ENCODE results near the gene DYNLT2. TPM values are rescaled to one million over a fixed set of nuclear protein-coding genes. Genes with fewer than 3 reads are reported as not detected.

The DYNLT2 gene
- total and polyA plus RNA-seq, 2 of the 13 experiments (the other 11 are each of a cell fraction or from before 2014, with no cell fraction given), result 2.1 to 4.3 TPM

DNA sequence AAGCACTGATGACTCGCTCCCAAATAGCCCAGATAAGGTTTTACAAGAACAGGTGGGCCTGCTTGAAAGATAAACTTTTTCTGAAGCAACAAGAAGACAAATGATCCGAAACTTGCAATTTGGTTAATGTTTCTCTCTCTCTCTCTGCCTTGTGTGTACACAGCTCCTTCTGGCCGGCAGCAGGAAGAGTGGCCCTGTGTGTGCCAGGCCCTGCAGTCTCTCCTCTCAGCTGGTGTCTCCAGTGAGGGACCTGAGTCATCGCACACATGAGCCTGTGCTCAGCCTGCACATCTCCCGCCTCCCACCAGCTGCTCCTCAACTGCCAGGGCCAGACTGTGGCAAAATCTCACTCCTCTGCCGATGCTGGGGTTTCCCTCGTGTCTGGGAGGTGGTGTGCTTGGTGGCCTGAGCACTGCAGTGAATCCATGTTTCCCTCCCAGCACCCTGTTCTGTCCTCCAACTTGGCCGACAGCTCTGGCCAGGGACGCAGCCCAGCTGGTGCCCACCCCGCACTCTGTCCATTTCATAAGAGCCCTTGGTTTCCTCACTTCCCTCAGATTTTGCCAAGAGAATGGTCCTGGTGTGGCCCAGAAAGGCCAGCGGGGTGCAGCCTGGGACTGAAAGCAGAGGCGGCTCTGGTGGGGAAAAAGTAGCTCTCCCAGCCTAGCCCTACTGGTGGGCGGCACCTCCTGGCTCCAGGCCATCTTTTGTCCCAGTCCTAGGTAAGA, 49.5 kb upstream of the DYNLT2 start (continued):
- TF ChIP-seq, protein P1, sequence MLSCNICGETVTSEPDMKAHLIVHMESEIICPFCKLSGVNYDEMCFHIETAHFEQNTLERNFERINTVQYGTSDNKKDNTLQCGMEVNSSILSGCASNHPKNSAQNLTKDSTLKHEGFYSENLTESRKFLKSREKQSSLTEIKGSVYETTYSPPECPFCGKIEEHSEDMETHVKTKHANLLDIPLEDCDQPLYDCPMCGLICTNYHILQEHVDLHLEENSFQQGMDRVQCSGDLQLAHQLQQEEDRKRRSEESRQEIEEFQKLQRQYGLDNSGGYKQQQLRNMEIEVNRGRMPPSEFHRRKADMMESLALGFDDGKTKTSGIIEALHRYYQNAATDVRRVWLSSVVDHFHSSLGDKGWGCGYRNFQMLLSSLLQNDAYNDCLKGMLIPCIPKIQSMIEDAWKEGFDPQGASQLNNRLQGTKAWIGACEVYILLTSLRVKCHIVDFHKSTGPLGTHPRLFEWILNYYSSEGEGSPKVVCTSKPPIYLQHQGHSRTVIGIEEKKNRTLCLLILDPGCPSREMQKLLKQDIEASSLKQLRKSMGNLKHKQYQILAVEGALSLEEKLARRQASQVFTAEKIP (CRISPR knock-in tag; IDR thresholded peaks at IDR 0.05; ENCODE audit: borderline replicate concordance), result no peak
- TF ChIP-seq ZKSCAN8 (CRISPR knock-in tag; IDR thresholded peaks at IDR 0.05; ENCODE audit: borderline replicate concordance) (0 out of 2 replicates have a peak, but pooled peaks have one; percentile 38), RBFOX2 (IDR thresholded peaks at IDR 0.05; ENCODE audit: low read depth, low read length) (peak; percentile 61; the same call in 1 of the 2 replicates), SOX13 (IDR thresholded peaks at IDR 0.05) (peak; percentile 62; the same call in 1 of the 2 replicates), SOX13 (CRISPR knock-in tag; conservative IDR thresholded peaks at IDR 0.05 in 1 of 2, IDR thresholded peaks at IDR 0.05 in 1 of 2) (peak in 1 of 2 experiments; percentile 91; a peak in 2 of 4 replicates), SIX4 (CRISPR knock-in tag; IDR thresholded peaks at IDR 0.05) (peak; percentile 57), ZC3H4 (CRISPR knock-in tag; IDR thresholded peaks at IDR 0.05; ENCODE audit: borderline replicate concordance) (no peak), NAIF1 (CRISPR knock-in tag; IDR thresholded peaks at IDR 0.05; ENCODE audit: borderline replicate concordance) (no peak), MLLT10 (CRISPR knock-in tag; IDR thresholded peaks at IDR 0.05) (no peak), GTF2F1 (IDR thresholded peaks at IDR 0.05; ENCODE audit: low read length) (no peak), ZSCAN22 (CRISPR knock-in tag; IDR thresholded peaks at IDR 0.05) (peak; percentile 45; the same call in 1 of the 2 replicates), ZMYM3 (CRISPR knock-in tag; IDR thresholded peaks at IDR 0.05) (peak; percentile 43; the same call in 1 of the 2 replicates), KLF12 (CRISPR knock-in tag; IDR thresholded peaks at IDR 0.05; ENCODE audit: borderline replicate concordance) (peak; percentile 48; the same call in 1 of the 2 replicates), SMYD3 (CRISPR knock-in tag; IDR thresholded peaks at IDR 0.05) (no peak), CHD4 (IDR thresholded peaks at IDR 0.05; ENCODE audit: borderline replicate concordance, low read length) (0 out of 2 replicates have a peak, but pooled peaks have one; percentile 19), TAF15 (IDR thresholded peaks at IDR 0.05; ENCODE audit: low read depth, low read length, poor library complexity, severe bottlenecking) (no peak)
- TF ChIP-seq, protein P2, sequence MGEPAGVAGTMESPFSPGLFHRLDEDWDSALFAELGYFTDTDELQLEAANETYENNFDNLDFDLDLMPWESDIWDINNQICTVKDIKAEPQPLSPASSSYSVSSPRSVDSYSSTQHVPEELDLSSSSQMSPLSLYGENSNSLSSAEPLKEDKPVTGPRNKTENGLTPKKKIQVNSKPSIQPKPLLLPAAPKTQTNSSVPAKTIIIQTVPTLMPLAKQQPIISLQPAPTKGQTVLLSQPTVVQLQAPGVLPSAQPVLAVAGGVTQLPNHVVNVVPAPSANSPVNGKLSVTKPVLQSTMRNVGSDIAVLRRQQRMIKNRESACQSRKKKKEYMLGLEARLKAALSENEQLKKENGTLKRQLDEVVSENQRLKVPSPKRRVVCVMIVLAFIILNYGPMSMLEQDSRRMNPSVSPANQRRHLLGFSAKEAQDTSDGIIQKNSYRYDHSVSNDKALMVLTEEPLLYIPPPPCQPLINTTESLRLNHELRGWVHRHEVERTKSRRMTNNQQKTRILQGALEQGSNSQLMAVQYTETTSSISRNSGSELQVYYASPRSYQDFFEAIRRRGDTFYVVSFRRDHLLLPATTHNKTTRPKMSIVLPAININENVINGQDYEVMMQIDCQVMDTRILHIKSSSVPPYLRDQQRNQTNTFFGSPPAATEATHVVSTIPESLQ (CRISPR knock-in tag; conservative IDR thresholded peaks at IDR 0.05), result no peak
- TF ChIP-seq, protein P3, sequence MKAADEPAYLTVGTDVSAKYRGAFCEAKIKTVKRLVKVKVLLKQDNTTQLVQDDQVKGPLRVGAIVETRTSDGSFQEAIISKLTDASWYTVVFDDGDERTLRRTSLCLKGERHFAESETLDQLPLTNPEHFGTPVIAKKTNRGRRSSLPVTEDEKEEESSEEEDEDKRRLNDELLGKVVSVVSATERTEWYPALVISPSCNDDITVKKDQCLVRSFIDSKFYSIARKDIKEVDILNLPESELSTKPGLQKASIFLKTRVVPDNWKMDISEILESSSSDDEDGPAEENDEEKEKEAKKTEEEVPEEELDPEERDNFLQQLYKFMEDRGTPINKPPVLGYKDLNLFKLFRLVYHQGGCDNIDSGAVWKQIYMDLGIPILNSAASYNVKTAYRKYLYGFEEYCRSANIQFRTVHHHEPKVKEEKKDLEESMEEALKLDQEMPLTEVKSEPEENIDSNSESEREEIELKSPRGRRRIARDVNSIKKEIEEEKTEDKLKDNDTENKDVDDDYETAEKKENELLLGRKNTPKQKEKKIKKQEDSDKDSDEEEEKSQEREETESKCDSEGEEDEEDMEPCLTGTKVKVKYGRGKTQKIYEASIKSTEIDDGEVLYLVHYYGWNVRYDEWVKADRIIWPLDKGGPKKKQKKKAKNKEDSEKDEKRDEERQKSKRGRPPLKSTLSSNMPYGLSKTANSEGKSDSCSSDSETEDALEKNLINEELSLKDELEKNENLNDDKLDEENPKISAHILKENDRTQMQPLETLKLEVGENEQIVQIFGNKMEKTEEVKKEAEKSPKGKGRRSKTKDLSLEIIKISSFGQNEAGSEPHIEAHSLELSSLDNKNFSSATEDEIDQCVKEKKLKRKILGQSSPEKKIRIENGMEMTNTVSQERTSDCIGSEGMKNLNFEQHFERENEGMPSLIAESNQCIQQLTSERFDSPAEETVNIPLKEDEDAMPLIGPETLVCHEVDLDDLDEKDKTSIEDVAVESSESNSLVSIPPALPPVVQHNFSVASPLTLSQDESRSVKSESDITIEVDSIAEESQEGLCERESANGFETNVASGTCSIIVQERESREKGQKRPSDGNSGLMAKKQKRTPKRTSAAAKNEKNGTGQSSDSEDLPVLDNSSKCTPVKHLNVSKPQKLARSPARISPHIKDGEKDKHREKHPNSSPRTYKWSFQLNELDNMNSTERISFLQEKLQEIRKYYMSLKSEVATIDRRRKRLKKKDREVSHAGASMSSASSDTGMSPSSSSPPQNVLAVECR (CRISPR knock-in tag; IDR thresholded peaks at IDR 0.05; ENCODE audit: borderline replicate concordance), result peak; percentile 82; the same call in 1 of the 2 replicates
- TF ChIP-seq, protein P4, sequence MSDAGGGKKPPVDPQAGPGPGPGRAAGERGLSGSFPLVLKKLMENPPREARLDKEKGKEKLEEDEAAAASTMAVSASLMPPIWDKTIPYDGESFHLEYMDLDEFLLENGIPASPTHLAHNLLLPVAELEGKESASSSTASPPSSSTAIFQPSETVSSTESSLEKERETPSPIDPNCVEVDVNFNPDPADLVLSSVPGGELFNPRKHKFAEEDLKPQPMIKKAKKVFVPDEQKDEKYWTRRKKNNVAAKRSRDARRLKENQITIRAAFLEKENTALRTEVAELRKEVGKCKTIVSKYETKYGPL (CRISPR knock-in tag; IDR thresholded peaks at IDR 0.05), result no peak

All from HepG2 (cell line).